ENCODE results near the gene CDH10. TPM values are rescaled to one million over a fixed set of nuclear protein-coding genes. Genes with fewer than 3 reads are reported as not detected.
A peak's percentile ranks its signal among the peaks of the same experiment; 100 is the strongest.

The CDH10 gene
- total RNA-seq, 2 donors from 2014 or later: 0.31 to 0.74 TPM

GRCh38 chr5:24633715-24634325 is 11.0 kb downstream of the CDH10 start:
- no peaks in the 10 kb centered on the region for H3K4me1 ChIP-seq
- TF ChIP-seq CTCF (IDR thresholded peaks at IDR 0.05): peak; percentile 45 to 79

GRCh38 chr5:24632353-24632752 is 12.4 kb downstream of the CDH10 start:
- no peak for DNase-seq (ENCODE audit: low spot score)
- TF ChIP-seq CTCF (IDR thresholded peaks at IDR 0.05): no peak
- Histone ChIP-seq H3K9me3 (no peaks in the 10 kb centered on the region), H3K4me3 (no peak overlapping the region), H3K27ac (no peak overlapping the region), H3K4me1 (no peaks in the 10 kb centered on the region), H3K36me3 (no peaks in the 10 kb centered on the region), H3K27me3 (no peaks in the 10 kb centered on the region)

More at GRCh38 chr5:24633715-24634325, 11.0 kb downstream of the CDH10 start:
- H3K27ac ChIP-seq: no peak overlapping the region
- H3K27me3 ChIP-seq: no peaks in the 10 kb centered on the region
- no peaks in the 10 kb centered on the region for H3K36me3 ChIP-seq
- no peaks in the 10 kb centered on the region for H3K9me3 ChIP-seq
- H3K4me3 ChIP-seq: no peak overlapping the region
- DNase-seq (ENCODE audit: low spot score): no peak

- Histone ChIP-seq H3K27me3 (no peaks in the 10 kb centered on the region), H3K4me1 (no peaks in the 10 kb centered on the region), H3K27ac (no peak overlapping the region), H3K9me3 (no peaks in the 10 kb centered on the region), H3K36me3 (no peaks in the 10 kb centered on the region), H3K4me3 (no peak overlapping the region)
- no peak for TF ChIP-seq CTCF (IDR thresholded peaks at IDR 0.05)
- DNase-seq (ENCODE audit: low spot score): no peak
Observed at GRCh38 chr5:24630918-24631317, 13.9 kb downstream of the CDH10 start.

GRCh38 chr5:24629798-24630197 is 15.0 kb downstream of the CDH10 start:
- no peak overlapping the region for H3K4me3 ChIP-seq
- H3K27ac ChIP-seq: no peak overlapping the region
- no peak for DNase-seq (ENCODE audit: low spot score)
- H3K36me3 ChIP-seq: no peaks in the 10 kb centered on the region
- no peaks in the 10 kb centered on the region for H3K9me3 ChIP-seq
- no peaks in the 10 kb centered on the region for H3K4me1 ChIP-seq
- TF ChIP-seq CTCF (IDR thresholded peaks at IDR 0.05): no peak
- H3K27me3 ChIP-seq: no peaks in the 10 kb centered on the region

GRCh38 chr5:24624872-24625271 is 19.9 kb downstream of the CDH10 start:
- no peaks in the 10 kb centered on the region for H3K36me3 ChIP-seq
- no peak for DNase-seq (ENCODE audit: low spot score)
- no peak overlapping the region for H3K4me3 ChIP-seq
- TF ChIP-seq CTCF (IDR thresholded peaks at IDR 0.05): no peak
- no peak overlapping the region for H3K27ac ChIP-seq
- no peaks in the 10 kb centered on the region for H3K9me3 ChIP-seq
- no peaks in the 10 kb centered on the region for H3K4me1 ChIP-seq
- no peaks in the 10 kb centered on the region for H3K27me3 ChIP-seq

GRCh38 chr5:24623624-24624023 is 21.2 kb downstream of the CDH10 start:
- Histone ChIP-seq H3K27ac (no peak overlapping the region), H3K27me3 (no peaks in the 10 kb centered on the region), H3K9me3 (no peaks in the 10 kb centered on the region), H3K4me3 (no peak overlapping the region), H3K36me3 (no peaks in the 10 kb centered on the region), H3K4me1 (no peaks in the 10 kb centered on the region)
- no peak for DNase-seq (ENCODE audit: low spot score)
- TF ChIP-seq CTCF (IDR thresholded peaks at IDR 0.05): no peak

All from right atrium auricular region (tissue), 2 donors.